ENCODE data around the gene TRPM2. TPM values are rescaled to one million over a fixed set of nuclear protein-coding genes. Genes with fewer than 3 reads are reported as not detected.
A peak's percentile ranks its signal among the peaks of the same experiment; 100 is the strongest.
"Not testable (repeated sequence)": the region's sequence is repeated elsewhere in the genome, so short reads cannot be mapped to it uniquely, and the experiment has no call there.

Gene TRPM2
- polyA plus RNA-seq, 1 donor, result 1.5 TPM

DNA sequence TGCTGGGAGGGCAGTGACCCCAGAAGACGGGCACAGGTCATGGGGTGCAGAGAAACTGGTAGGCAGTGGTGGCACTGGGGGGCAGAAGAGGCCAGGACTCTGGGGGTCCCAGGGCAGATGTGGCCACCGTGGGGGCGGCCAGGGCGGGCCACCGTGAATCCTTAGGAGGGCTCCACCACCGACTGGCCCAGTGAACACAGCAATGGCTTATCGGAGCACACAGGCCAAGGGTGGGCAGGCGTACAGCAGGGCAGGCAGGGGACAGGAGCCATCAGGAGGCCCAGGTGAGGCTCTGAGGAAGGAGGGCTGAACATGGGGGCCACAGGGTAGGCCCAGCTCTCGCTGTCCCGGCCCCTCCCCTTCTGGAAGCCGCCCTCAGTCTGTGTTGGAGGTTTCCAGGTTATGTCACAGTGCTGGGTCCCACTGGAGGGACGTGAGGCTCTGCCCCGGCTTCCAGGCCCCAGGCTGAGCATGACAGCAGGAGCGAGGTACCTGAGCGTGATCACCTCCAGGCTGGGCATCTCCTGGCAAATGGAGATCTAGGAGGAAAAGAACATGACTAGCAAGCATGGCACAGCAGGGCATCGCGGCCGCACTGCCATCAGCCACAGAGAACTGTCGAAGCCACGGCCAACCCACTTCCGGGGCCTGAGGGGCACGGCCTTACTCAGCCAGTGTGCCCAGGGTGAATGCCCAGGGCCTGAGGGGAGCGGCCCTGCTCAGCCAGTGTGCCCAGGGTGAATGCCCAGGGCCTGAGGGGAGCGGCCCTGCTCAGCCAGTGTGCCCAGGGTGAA is 18.0 kb upstream of the TRPM2 start:
- no peak for DNase-seq (ENCODE audit: low read depth)

DNA sequence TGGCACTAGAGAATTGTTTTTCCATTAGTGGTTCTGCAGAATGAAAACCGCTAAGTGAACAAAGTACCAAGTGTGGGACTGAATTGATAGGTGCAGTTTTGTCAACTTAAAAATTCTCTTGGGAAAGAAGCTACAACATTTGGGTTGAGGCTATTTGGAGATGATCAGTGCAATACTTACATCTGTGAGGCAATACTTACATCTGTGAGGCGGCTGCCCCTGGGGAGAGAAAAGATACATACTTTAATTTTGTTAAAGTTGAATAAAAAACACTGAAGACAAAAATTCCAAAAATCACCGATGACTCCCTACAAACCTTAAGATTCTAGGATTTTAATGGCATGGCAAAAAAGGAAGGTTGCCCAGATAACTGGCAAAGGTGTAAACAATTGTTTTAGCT is 16.0 kb upstream of the TRPM2 start:
- DNase-seq (ENCODE audit: low read depth), result no peak

DNA sequence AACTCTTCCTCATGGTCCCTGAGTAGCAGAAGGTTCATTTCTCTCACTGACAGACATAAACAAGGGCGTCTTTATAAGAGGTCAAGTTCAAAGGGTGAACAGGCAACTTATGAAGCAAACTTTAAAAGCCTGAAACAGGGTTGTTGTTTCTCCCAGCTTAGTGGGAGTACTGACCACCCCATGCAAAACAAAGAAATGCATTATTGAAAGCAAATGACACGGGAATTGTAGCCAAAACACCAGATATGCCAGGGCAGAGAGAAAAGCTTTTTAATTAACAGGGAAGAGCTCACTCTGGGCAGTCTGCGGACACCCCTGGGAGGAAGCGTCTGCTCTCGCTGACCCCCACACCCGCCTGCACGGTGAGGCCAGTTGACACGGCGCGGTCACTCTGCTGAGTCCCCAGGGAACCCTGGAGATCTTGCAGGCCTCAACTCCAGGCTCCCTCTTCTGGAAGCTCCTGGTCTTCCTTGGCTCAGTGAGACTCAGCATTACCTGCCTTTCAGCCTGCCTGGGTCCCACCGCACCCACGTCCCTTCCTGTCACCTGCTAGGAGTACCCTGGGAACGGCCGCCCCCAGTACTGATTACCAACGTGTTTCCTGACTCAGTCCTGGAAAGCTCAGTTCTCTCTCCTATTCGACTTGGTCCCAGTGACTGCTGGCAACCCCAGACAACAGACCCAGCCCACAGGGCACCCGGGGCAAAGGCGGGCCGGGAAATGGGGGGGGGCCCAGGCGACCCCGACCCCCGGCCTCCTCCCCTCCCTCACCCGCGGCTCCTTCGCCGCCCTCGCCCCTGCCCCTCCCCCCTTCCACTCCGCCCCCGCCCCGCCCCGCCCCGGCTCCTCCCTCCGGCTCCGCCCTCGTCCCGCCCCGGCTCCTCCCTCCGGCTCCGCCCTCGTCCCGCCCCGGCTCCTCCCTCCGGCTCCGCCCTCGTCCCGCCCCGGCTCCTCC is 15.2 kb upstream of the TRPM2 start:
- DNase-seq (ENCODE audit: low read depth), result no peak

DNA sequence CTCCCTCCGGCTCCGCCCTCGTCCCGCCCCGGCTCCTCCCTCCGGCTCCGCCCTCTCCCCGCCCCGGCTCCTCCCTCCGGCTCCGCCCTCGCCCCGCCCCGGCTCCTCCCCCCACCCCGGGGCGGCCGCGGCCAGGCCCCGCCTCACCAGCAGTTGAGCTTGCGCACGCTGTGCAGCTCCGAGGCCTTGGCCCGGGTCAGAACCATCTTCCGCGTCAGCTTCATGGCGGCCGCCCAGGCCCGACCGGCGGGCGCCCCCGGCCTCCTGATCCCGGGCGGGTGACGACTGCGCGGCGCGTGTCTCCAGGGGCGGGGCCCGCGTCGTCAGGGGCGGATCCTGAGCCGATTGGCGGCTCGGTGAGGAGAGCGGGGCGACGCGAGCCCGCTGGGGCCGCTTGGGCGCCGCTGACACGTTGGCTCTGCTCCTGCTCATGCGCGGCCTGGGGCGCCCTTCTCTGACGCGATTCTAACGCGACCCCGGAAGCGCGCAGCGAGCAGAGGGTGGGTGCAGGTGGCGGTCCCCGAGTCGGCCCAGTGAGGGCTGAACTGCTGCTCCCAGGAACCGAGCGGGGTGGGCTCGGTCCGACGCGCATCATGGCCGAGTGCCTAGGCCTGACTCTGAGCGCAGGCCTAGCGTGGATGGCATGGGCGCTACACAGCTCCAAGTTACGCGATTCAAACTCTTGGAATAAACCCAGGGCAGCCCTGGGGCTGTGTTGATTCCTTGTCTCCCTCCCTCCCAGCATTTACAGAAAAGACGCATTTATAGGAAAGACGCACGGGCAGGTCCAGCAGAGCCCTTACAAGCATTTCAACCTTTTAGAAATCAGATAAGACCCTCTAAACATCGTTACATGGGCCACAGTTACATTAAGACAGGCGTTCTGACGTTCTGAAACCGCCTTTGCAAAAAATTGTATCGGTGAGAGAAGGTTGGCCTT is 14.2 kb upstream of the TRPM2 start, which contains the start of gene CFAP410:
Gene CFAP410, minus strand, starts transcription at position 420 of the 940 bp plus-strand sequence. Its CDS starts 196 bp downstream, at position 224.
- DNase-seq (ENCODE audit: low read depth), result peak; percentile 84

DNA sequence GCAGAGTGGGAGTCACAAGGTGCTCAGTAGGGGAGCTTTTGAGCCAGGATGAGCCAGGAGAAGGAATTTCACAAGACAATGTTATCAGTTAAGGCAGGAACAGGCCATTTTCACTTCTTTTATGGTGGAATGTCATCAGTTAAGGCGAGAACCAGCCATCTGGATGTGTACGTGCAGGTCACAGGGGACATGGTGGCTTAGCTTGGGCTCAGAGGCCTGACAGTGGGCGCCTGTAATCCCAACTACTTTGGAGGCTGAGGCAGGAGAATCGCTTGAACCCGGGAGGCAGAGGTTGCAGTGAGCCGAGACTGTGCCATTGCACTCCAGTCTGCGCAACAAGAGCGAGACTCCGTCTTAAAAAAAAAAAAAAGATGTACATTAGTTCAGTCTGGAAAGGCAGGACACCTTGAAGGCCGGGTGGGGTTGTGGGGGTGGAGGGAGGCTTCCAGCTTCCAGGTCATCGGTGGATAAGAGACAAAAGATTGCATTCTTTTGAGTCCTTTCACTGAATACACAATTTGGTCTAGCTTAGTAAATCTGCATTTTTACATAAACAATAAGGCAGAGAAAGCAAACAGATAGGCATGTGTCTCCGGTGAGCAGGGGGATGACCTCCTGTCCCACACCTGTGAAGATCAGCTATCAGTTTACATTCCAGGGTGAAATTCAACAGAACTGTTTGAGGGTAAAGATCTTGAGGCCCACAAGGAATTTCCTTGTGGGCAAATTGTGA is 11.5 kb upstream of the TRPM2 start:
- DNase-seq (ENCODE audit: low read depth), result not testable (repeated sequence)

DNA sequence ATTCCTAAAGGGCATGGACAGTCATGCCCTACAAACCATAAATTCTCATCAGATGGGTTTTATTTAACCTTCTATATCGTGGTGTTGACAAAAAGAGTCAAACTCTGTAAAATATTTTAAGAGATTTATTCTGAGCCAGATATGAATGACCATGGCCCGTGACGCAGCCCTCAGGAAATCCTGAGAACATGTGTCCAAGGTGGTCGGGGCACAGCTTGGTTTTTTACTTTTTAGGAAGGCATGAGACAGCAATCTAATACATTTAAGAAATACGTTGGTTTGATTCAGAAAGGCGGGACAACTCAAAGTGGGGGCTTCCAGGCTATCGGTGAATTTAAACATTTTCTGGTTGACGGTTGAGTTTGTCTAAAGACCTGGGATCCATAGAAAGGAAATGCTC is 10.4 kb upstream of the TRPM2 start:
- not testable (repeated sequence) for DNase-seq (ENCODE audit: low read depth)

DNA sequence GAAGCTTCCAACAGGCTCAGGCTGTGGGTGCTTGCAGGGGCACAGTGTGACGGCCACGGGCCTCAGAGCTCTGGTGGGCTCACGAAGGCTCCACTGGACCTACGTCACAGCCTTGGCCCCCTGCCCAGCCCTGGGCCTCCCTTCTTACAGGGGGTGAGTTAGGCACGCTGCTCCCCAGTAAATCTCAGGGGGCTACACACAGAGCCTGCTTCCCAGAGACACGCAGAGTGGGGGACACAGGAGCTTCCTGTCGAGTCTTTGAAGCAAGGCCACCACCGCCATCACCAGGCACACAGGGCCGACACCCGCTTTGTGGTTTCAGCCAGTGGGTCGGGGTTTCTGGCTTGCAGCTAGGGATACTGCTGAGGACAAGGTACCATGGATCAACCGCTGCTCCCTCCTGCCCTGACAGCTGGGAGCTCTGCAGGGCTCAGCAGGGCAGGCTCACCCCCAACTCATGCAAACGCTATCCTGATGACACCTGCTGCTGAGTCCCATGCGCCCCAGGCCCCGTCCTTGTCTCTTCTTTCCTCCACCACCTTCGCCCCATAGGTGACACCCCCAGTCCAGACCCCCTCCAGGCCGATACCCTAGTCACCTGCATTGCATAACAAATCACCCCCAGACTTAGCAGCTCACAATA is 8.8 kb upstream of the TRPM2 start:
- no peak for DNase-seq (ENCODE audit: low read depth)

DNA sequence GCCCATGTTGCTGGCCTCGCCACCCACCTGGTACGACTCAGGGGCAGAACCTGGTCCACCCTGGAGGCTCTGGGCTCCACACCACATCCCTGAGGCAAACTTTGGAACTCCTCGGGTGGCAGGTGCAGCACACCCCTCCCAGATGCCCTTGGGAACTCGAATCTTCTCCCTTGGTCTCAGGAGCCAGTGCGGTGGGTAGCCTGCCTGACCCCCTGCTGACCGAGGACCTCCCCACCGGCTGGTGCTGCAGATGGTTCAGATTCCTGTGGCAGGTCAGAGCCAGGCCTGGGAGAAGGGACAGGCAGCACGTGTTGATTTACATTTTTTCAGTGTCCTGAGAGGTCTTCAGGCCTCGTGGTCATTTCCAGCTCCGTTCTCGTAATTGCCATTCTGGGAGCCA is 7.9 kb upstream of the TRPM2 start:
- no peak for DNase-seq (ENCODE audit: low read depth)

DNA sequence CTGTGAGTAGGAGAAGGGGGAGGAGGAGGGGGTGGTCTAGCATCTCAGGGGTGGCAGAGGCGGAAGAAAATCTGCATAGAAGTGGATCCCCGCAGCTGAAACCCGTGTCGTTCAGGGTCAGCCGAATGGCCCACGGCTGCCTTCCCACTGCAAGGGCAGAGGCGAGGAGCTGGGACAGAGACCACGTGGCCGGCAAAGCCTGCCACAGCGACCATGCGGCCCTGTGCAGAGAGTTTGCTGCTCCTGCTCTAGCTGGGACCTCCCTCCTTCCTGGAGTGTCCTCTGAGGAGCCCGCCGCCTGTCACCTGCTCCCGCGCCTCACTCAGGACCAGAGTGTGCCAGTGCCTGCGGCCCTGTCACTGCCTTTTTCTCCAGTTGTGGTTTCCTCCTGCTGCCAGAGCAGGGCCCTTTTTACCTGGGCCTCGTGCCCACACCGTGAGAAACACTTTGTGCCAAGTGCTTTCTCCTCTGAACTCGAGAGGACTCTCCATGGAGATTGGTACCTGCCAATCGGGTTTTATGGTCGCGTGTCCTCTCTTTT is 5.4 kb upstream of the TRPM2 start:
- no peak for DNase-seq (ENCODE audit: low read depth)

DNA sequence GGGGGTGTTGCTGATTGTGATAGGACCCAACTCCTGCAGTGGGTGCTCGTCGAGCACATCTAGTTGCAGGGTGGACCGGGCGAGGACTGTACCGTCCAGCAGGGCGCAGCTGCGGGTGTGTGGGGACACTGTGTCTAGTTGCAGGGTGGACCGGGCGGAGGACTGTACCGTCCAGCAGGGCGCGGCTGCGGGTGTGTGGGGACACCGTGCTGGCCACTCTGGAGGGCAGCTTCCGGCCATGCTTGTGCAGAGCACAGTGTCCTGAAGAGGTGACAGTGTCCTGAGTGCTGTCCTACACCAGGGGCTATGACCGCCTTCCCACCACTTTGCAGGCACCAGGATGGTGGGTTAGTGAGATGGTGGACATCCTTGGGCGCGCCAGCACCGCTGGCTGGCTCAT is 4.6 kb upstream of the TRPM2 start:
- DNase-seq (ENCODE audit: low read depth), result no peak

DNA sequence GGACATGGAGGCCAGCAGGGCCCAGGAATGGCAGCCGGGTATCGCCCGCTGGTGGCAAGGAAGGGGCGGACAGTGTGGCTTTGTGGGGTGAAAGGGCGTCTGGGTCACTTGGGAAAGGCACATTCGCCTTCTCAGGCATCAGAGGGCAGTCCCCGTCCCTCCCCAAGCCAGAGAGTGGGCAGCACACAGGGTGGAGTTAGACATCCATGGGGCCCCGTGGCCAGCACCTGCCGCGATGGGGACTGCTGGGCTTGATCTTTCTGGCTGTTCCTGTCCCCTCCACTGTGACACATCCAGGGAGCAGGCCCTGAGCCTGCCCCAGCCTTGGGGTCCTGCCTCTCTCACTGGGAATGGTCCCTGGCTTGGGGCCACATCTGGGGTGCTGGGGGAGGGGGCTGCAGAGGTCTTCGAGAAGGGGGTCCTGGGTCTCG is 4.0 kb upstream of the TRPM2 start:
- no peak for DNase-seq (ENCODE audit: low read depth)

DNA sequence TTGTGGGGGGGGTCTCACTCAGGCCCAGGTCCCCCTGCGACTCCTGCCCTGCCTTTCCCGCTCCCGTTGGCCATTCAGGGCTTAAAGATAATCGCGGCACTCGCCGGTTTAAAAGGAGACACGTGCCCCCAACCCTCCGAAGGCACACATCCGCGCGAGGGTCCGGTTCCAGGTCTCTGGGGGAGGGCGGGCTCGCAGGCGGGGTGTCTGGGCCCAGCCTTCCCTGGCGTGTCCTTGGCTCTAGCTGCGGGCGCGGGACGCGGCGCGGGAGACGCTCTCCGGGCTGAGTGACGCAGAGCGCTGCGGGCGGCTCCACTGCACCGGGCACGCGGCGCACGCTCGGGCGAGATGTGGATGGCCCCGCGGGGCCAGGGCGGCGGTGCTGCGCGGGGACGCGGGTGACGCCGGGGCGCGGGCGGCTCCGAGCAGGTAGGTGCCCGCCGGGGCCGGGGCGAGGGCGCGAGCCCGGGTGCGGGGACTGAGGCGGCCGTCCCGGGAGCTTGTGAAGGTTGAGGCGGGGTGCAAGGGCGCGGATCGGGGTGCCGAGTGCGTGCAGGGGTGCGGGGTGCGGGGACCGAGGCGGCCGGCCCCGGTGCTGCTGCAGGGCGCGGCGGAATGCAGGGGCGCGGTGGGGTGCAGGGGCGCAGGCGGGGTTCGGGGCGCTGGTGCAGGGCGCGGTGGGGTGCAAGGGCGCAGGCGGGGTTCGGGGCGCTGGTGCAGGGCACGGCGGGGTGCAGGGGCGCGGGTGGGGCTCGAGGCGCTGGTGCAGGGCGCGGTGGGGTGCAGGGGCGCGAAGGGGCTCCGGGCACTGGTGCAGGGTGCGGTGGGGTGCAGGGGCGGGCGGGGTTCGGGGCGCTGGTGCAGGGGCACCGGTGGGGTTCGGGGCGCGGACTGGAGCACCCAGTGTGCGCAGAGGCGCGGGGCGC is 3.3 kb upstream of the TRPM2 start:
- DNase-seq (ENCODE audit: low read depth), result no peak

DNA sequence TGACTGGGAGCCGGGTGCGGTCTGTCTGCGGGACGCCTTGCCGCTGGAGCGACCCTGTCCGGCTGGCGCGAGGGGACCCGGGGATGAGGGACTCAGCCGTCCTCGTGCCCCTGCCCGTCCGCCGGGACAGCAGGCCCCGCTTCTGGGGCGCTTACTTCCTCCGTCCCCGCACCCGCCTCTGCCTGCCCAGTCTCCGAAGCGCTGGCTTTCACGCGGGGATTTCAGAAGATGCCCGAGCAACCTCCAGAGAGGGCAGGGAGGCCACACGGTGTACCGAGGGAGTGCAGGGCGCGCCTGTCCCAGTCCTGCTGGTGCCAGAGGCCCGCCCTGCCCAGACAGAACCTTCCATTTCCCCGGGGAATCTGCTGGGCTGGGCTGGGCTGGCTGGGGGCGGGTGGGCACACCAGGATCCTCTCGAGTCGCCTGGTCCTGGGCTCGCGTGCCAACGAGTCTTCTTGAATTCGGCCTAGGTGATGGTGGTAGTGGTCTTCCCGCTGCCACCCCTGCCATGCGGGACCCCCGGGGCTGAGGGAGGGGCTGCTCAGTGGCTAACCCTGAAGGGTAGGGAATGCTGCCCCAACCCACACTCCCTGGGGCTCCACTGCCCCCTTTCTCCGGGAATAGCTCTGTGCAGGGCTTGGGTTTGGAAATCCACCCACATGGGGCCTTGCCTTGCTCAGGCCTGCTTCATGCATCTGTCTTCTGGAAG is 2.5 kb upstream of the TRPM2 start:
- no peak for DNase-seq (ENCODE audit: low read depth)

DNA sequence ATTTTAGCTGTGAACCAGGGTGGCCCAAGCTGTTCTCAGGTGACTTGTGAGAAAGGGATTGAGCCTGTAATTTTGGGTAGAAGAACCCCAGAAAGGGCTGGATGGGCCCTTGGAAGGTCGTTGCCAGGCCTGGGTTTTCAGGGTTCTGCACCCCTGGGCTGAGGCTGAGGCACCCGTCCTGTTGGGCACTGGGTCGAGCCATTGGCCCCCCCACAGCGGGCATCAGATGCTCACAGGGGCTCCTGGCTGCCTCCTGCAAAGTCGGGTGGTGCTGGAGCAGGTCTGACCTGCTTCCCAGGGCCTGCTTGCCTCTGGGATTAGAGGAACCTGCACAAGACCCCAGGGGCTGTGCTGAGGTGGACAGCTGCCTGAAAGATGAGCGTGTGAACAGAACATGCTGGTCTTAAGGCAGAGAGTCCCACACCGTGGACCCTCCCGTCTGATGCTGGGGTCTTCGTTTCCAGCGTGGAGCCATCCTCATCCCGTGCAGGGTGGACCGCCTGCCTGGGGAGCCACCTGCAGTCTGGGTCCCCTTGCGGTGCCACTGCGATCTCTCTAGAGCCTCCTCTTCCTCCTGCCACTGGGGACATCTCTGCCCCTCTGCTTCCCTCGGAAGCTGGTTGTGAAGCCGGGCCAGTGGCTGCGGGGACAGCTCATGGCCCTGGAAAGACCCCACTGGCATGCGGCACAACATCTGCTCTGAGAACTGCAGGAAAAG is 1.7 kb upstream of the TRPM2 start:
- no peak for DNase-seq (ENCODE audit: low read depth)

DNA sequence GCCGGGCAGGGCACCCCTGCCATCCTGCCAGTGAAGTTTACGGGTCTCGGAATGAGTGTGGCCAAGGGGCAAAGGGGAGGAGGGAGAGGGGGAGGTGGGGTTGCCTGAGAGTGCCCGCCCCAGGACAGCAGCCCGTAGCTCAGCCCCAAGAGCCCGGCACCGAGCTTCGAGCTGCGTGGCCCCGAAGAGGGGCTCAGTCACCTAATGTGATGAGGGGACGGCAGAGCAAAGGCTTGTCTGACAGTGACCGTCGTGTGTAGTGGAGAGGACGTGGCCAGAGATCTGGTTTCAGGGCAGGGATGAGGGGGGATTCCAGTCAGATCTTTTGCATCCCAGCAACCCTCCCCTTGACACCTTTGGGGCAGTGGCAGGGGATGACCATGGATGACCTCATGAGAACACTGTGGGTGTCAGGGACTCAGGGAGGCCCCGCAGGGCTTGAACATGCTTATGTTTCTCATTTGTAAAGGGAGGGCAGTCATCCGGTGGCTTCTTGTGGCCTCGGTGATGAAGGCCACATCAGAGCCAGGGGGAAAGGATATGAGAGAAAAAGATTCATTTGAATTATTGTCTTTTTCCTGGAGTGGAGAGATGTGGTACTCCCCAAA is 1.1 kb upstream of the TRPM2 start:
- DNase-seq (ENCODE audit: low read depth), result no peak

DNA sequence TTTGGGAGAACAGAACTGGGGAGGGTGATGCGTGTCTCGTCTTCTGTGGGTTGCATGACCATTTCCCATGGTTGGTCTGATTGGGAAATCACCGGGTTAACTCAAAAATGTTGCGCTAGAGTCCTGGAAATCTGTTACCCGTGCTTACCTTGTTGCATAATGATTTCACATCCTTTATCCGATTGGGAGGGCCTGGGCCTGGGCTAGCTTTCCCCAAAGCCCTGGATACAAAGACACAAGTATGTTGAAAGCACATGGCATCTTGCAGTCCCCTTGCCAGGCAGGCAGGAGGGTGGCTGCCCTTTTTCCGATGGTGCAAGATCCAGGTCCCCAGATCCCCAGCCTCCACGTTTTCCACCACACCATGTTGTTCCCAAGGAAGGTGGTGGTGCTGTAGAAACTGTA is 582 bp downstream of the TRPM2 start:
- no peak for DNase-seq (ENCODE audit: low read depth)
